Peyer's patch (tissue), 4 donors: ENCODE data around the gene PCDHB1. TPM values are rescaled to one million over a fixed set of nuclear protein-coding genes. Genes with fewer than 3 reads are reported as not detected.
"Not testable (repeated sequence)": the region's sequence is repeated elsewhere in the genome, so short reads cannot be mapped to it uniquely, and the experiment has no call there.

ENCODE experiments used
- DNase-seq, 3 donors: peaks; one replicate each; pipeline ENCODE4 v3.0.0-alpha.2; 2017 to 2019
- H3K27ac ChIP-seq, 4 donors: fragments of 200-600 bp; sonication (generic); one replicate each; pipeline ENCODE4 v1.5.1; 2016 to 2019
- H3K27me3 ChIP-seq, 2 donors: fragments of 200-600 bp; sonication (generic); one replicate each; pipeline ENCODE4 v1.5.1; 2019
- H3K36me3 ChIP-seq, 3 donors: fragments of 200-600 bp; sonication (generic); one replicate each; pipeline ENCODE4 v1.5.1; 2016 to 2019
- H3K4me1 ChIP-seq, 4 donors: fragments of 200-600 bp; sonication (generic); one replicate each; pipeline ENCODE4 v1.5.1; 2016 to 2019
- H3K4me3 ChIP-seq, 4 donors: fragments of 200-600 bp; sonication (generic); 1 replicate in 3 of 4; 2 replicates in 1 of 4; pipeline ENCODE4 v1.5.1; 2016 to 2019; ENCODE audit warnings: mild to moderate bottlenecking in 1 of 4
- H3K9me3 ChIP-seq, 4 donors: fragments of 200-600 bp; sonication (generic); one replicate each; pipeline ENCODE4 v1.5.1; 2016 to 2019; ENCODE audit warnings: mild to moderate bottlenecking in 1 of 4
- CTCF ChIP-seq, 6 experiments: fragments of 450-650 bp in 4 of 6; fragments of 200-600 bp in 2 of 6; sonication (generic) in 1 of 6; IDR thresholded peaks; one replicate each; pipeline ENCODE4 v1.5.1; 2017 to 2019; ENCODE audit warnings: antibody characterized with exemption in 6 of 6, mild to moderate bottlenecking in 3 of 6, moderate library complexity in 1 of 6
- POLR2A ChIP-seq, 2 donors: fragments of 450-650 bp; IDR thresholded peaks; one replicate each; pipeline ENCODE4 v1.5.1; 2017; ENCODE audit warnings: antibody characterized with exemption in 2 of 2, mild to moderate bottlenecking in 2 of 2, moderate library complexity in 2 of 2
- total RNA-seq, 4 donors: library from RNA; depleted of rRNA; stranded (reverse); fragments of >200 nt; gene quantifications; one replicate each; pipeline ENCODE4 v1.1.0, GENCODE V29; 2016

The PCDHB1 gene
- total RNA-seq, 4 donors from 2014 or later, result not detected

GRCh38 chr5:141084487-141084989 is 33.4 kb downstream of the PCDHB1 start:
- H3K9me3 ChIP-seq, result peaks cover 0 to 2% (median 0%) of the 10 kb centered on the region in 4 donors
- H3K27ac ChIP-seq, result no peak overlapping the region
- no peak for DNase-seq
- no peaks in the 10 kb centered on the region for H3K4me1 ChIP-seq
- peak overlapping the region in 3 of 4 donors; percentile 9 to 39 (median 31) for H3K4me3 ChIP-seq
- TF ChIP-seq CTCF (IDR thresholded peaks at IDR 0.05), result peak in 2 of 6 experiments; percentile 16 to 19
- TF ChIP-seq POLR2A (IDR thresholded peaks at IDR 0.05), result no peak
- no peaks in the 10 kb centered on the region for H3K36me3 ChIP-seq
- H3K27me3 ChIP-seq, result no peaks in the 10 kb centered on the region

GRCh38 chr5:141094481-141095262 is 43.5 kb downstream of the PCDHB1 start, which contains the start of gene PCDHB2:
TSS of gene PCDHB2 (plus strand) at chr5:141094615. CDS start at chr5:141094791, 176 bp downstream.
- H3K27ac ChIP-seq, result no peak within 1 kb of the TSS
- H3K36me3 ChIP-seq, result no peaks in the 10 kb centered on the region
- TF ChIP-seq CTCF (IDR thresholded peaks at IDR 0.05) (no peak), POLR2A (IDR thresholded peaks at IDR 0.05) (no peak)
- H3K27me3 ChIP-seq, result no peaks in the 10 kb centered on the region
- peaks cover 0 to 10% (median 5%) of the 10 kb centered on the region in 4 donors for H3K9me3 ChIP-seq
- no peak for DNase-seq
- H3K4me1 ChIP-seq, result no peaks in the 10 kb centered on the region
- peak within 1 kb of the TSS in 1 of 4 donors; percentile 19 for H3K4me3 ChIP-seq

GRCh38 chr5:141095263-141095641 is 44.1 kb downstream of the PCDHB1 start:
- TF ChIP-seq POLR2A (IDR thresholded peaks at IDR 0.05), result no peak
- TF ChIP-seq CTCF (IDR thresholded peaks at IDR 0.05), result no peak
- peak overlapping the region in 1 of 4 donors; percentile 19 for H3K4me3 ChIP-seq
- DNase-seq, result no peak
- no peak overlapping the region for H3K27ac ChIP-seq
- no peaks in the 10 kb centered on the region for H3K36me3 ChIP-seq
- no peaks in the 10 kb centered on the region for H3K27me3 ChIP-seq
- no peaks in the 10 kb centered on the region for H3K4me1 ChIP-seq
- peaks cover 0 to 10% (median 5%) of the 10 kb centered on the region in 4 donors for H3K9me3 ChIP-seq

GRCh38 chr5:141096181-141096580 is 45.0 kb downstream of the PCDHB1 start:
- not testable (repeated sequence) for H3K4me3 ChIP-seq, H3K4me1 ChIP-seq, H3K27me3 ChIP-seq, H3K27ac ChIP-seq, DNase-seq, H3K36me3 ChIP-seq
- H3K9me3 ChIP-seq, result peaks cover 0 to 10% (median 5%) of the 10 kb centered on the region in 4 donors

- not testable (repeated sequence) for H3K27ac ChIP-seq
- H3K9me3 ChIP-seq, result peaks cover 0 to 11% (median 5%) of the 10 kb centered on the region in 4 donors
Observed at GRCh38 chr5:141096586-141096985, 45.4 kb downstream of the PCDHB1 start.

GRCh38 chr5:141100243-141100805 is 49.1 kb downstream of the PCDHB1 start, which contains the start of gene PCDHB3:
TSS of gene PCDHB3 (plus strand) at chr5:141100473. CDS start at chr5:141100650, 177 bp downstream.
- TF ChIP-seq CTCF (IDR thresholded peaks at IDR 0.05) (peak in 2 of 6 experiments; percentile 16 to 21), POLR2A (IDR thresholded peaks at IDR 0.05) (no peak)
- DNase-seq, result no peak
- Histone ChIP-seq H3K27ac (peak within 1 kb of the TSS in 1 of 4 donors; percentile 19), H3K36me3 (no peaks in the 10 kb centered on the region), H3K27me3 (no peaks in the 10 kb centered on the region), H3K9me3 (peaks cover 0 to 4% (median 0%) of the 10 kb centered on the region in 4 donors), H3K4me1 (no peaks in the 10 kb centered on the region), H3K4me3 (peak within 1 kb of the TSS in 1 of 4 donors; percentile 28)

More at GRCh38 chr5:141096586-141096985, 45.4 kb downstream of the PCDHB1 start:
- not testable (repeated sequence) for H3K4me3 ChIP-seq, DNase-seq, H3K27me3 ChIP-seq, H3K4me1 ChIP-seq, H3K36me3 ChIP-seq
